Lower leg skin (tissue), 4 donors: ENCODE results near the gene SMOC2. TPM values are rescaled to one million over a fixed set of nuclear protein-coding genes. Genes with fewer than 3 reads are reported as not detected.

Experiments used
- DNase-seq, 2 donors: peaks; one replicate each; pipeline ENCODE4 v3.0.0-alpha.2; 2019; ENCODE audit warnings: low spot score in 2 of 2
- H3K4me3 ChIP-seq: fragments of 200-600 bp; sonication (generic); 2 replicates; pipeline ENCODE4 v1.5.1; 2017; ENCODE audit warnings: mild to moderate bottlenecking, low read depth; ENCODE audit not compliant: poor library complexity, severe bottlenecking
- POLR2A ChIP-seq, 2 donors: fragments of 450-650 bp; IDR thresholded peaks; one replicate each; pipeline ENCODE4 v1.6.1; 2016 to 2017; ENCODE audit warnings: antibody characterized with exemption in 2 of 2, mild to moderate bottlenecking in 1 of 2, moderate library complexity in 1 of 2
- WGBS, 2 donors: methylation state at CpG; one replicate each; pipeline ENCODE4 v1.1.5; 2018; 5-methylcytosine and 5-hydroxymethylcytosine counted together
- intact Hi-C: fragments of 100-400 bp; cut with DNase I; formaldehyde crosslinking; loops from one replicate; pipeline ENCODE4 v1.15.0; 2023; ENCODE audit warnings: low total_unique reads
- total RNA-seq, 4 donors: library from RNA; depleted of rRNA; stranded (reverse); fragments of >200 nt; gene quantifications; one replicate each; pipeline ENCODE4 v1.1.0, GENCODE V29; 2016
- TF ChIP-seq, protein P1 (sequence below), 3 donors: fragments of 450-650 bp; IDR thresholded peaks; one replicate each; pipeline ENCODE4 v1.5.1; 2016; ENCODE audit warnings: antibody characterized with exemption in 3 of 3, mild to moderate bottlenecking in 3 of 3, moderate library complexity in 2 of 3

SMOC2 gene
- total RNA-seq, 4 donors from 2014 or later: 12.5 to 26.1 (median 13.0) TPM

DNA sequence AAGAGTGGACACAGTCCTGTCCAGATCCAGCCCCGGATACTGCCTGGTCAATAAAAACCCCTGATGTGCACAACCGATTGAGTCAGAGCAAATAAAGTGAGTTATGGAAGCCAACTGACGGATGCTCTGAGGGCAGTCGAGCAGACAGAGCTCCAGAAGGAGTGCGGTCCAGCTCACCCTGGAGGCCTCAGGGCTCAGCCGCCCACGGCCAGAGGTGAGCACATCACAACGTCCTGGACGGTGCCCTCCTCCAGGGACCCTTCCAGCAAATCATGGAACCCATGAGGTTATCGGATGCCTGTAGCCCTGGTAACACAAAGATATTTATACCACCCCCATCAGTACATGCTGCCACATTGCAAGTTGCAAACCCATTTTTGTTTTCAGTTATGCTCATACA is 44.0 kb upstream of the SMOC2 start:
- H3K4me3 ChIP-seq: no peak overlapping the region
- TF ChIP-seq, protein P1, sequence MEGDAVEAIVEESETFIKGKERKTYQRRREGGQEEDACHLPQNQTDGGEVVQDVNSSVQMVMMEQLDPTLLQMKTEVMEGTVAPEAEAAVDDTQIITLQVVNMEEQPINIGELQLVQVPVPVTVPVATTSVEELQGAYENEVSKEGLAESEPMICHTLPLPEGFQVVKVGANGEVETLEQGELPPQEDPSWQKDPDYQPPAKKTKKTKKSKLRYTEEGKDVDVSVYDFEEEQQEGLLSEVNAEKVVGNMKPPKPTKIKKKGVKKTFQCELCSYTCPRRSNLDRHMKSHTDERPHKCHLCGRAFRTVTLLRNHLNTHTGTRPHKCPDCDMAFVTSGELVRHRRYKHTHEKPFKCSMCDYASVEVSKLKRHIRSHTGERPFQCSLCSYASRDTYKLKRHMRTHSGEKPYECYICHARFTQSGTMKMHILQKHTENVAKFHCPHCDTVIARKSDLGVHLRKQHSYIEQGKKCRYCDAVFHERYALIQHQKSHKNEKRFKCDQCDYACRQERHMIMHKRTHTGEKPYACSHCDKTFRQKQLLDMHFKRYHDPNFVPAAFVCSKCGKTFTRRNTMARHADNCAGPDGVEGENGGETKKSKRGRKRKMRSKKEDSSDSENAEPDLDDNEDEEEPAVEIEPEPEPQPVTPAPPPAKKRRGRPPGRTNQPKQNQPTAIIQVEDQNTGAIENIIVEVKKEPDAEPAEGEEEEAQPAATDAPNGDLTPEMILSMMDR (IDR thresholded peaks at IDR 0.05): no peak
- no peak for TF ChIP-seq POLR2A (IDR thresholded peaks at IDR 0.05)
- no peak for DNase-seq
- intact Hi-C loops: no loop called here
- WGBS, 2 donors: 86 to 87% methylated on average over 10 of the region's 10 CpGs

DNA sequence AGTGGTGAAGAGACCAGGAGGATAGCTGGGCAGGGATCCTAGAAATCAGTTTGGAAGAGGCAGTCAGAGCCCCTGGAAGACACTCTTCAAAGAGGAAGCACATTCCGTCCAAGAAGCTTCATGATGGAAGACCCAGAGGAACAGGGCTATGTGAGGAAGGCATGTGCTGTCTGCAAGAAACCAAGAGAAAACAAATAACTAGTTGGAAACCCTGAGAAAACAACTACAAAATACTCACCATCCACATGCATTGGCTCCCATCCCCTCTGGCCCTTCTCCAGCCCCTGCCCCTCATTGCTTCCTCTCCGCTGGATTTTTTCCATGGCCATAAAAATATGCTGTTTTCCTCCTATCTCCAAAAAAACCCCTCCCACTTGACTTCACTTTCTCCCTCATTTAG is 40.9 kb upstream of the SMOC2 start:
- H3K4me3 ChIP-seq: no peak overlapping the region
- intact Hi-C loops: no loop called here
- 50 to 58% methylated on average over 2 of the region's 2 CpGs for WGBS, 2 donors
- peak in 1 of 2 donors; percentile 83 for DNase-seq
- TF ChIP-seq POLR2A (IDR thresholded peaks at IDR 0.05): no peak
- TF ChIP-seq, protein P1 (IDR thresholded peaks at IDR 0.05): no peak

DNA sequence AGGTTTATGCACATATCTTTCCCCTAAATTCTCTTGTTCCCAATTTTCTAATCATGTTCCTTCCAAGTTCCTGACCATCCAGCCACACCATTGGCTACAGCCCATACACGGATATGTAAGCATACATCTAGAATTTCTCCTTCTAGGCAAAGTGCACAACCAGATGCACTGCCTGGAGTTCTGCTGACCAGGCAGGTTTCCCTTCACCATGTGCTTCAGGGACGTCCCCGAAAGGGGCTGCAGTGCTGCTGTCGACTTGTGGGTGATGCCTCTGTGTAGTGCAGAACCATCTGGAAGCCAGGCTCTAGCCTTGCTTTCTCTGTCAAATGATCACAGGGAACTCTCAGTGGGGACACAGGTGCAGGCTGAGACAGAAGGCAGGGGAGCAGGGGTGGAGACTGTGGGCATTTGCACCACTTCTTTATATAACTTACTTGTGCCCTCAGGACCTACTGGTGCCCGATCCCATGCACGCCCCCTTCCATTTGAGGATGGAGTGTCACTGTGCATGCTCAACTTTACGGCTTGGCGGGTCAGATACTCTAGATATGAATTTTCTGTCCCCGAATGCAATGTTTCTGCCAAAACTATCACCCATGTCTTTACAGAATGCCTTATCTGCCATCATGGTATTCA is 37.5 kb upstream of the SMOC2 start:
- DNase-seq: peak in 1 of 2 donors; percentile 76

DNA sequence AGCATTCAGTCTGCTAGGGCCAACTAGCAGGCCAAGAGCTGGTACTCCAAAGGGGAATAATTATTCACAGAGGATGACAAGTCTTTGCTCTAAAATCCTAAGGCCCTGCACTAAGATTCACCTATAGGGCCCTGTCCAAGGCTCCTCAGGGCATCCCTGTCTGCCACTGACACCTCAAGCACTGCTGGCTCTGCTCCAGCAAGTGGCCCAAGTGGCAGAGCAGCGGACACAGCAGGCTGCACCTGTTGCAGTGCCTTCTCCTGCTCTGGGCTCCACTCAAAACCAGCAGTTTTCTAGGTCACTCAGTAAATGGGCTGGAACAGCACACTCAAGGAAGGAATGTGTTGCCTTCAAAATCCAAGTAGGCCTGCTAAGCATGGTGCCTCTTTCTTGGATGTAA is 36.4 kb upstream of the SMOC2 start:
- H3K4me3 ChIP-seq: no peak overlapping the region
- TF ChIP-seq, protein P1 (IDR thresholded peaks at IDR 0.05): no peak
- no peak for TF ChIP-seq POLR2A (IDR thresholded peaks at IDR 0.05)
- intact Hi-C loops: no loop called here
- peak in 1 of 2 donors; percentile 52 for DNase-seq
- 100% methylated on average over 1 of the region's 1 CpG for WGBS, 2 donors

More for the DNA sequence above, 37.5 kb upstream of the SMOC2 start:
- WGBS, 2 donors: 83 to 84% methylated on average over 9 of the region's 9 CpGs
- TF ChIP-seq POLR2A (IDR thresholded peaks at IDR 0.05): no peak
- TF ChIP-seq, protein P1 (IDR thresholded peaks at IDR 0.05): no peak
- intact Hi-C loops: no loop called here
- H3K4me3 ChIP-seq: no peak overlapping the region

DNA sequence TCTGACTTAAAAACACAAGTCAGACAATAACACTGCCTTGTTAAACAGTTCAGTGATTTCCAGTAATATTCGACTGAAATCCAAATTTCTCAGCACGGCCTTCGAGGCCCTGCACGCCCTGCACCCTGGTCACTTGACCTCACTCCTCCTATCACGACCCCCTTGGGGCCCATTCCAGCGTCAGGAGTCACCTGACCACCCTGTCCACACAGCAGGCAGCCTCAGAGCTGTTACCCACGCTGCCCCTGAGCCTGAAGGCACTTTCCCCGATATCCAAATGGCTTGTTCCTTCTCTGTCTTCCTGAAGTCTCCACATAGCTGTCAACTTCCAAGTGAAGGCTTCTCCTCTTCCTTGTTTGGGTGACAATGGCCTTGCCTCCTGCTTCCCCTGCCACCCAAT is 33.1 kb upstream of the SMOC2 start:
- no peak for DNase-seq
- 77 to 85% methylated on average over 8 of the region's 8 CpGs for WGBS, 2 donors
- intact Hi-C loops: no loop called here
- TF ChIP-seq, protein P1 (IDR thresholded peaks at IDR 0.05): no peak
- no peak for TF ChIP-seq POLR2A (IDR thresholded peaks at IDR 0.05)
- H3K4me3 ChIP-seq: no peak overlapping the region
